Mammary epithelial cell (primary cell): Measurements from ENCODE around the gene PAF1.

Source experiments
- CTCF ChIP-seq, 2 donors: IDR thresholded peaks in 1 of 2; conservative IDR thresholded peaks in 1 of 2; 2 replicates each; pipeline ENCODE4 v1.5.1; 2011 to 2012; ENCODE audit warnings: inconsistent platforms in 2 of 2, low read length in 2 of 2, mild to moderate bottlenecking in 2 of 2, control low read depth in 1 of 2, low read depth in 1 of 2; ENCODE audit not compliant: insufficient read depth in 1 of 2; ENCODE audit errors: extremely low read depth in 1 of 2
- EZH2 ChIP-seq: IDR thresholded peaks from 2 replicates; pipeline ENCODE4 v1.6.1; 2012; ENCODE audit warnings: low read length, inconsistent platforms, borderline replicate concordance

- TF ChIP-seq CTCF (conservative IDR thresholded peaks at IDR 0.05 in 1 of 2, IDR thresholded peaks at IDR 0.05 in 1 of 2; ENCODE audit: extremely low read depth in 1 of 2, insufficient read depth in 1 of 2, low read depth in 1 of 2, low read length in 2 of 2) (no peak), EZH2 (no peak)
These were observed 18.7 kb downstream of the PAF1 start for GRCh38 chr19:39372047-39372802.
